Subcutaneous abdominal adipose tissue (tissue), 5 donors: ENCODE measurements around the gene TPP1.

Source experiments
- H3K27ac ChIP-seq: one replicate; pipeline ENCODE4 v1.7.0; 2013; ENCODE audit warnings: low read depth, mild to moderate bottlenecking, inconsistent platforms, low read length, moderate library complexity
- H3K27me3 ChIP-seq, 5 donors: one replicate each; pipeline ENCODE4 v1.7.0; 2013; ENCODE audit warnings: low read length in 5 of 5, inconsistent platforms in 1 of 5; ENCODE audit not compliant: control insufficient read depth in 5 of 5, insufficient read depth in 4 of 5
- H3K36me3 ChIP-seq, 5 donors: one replicate each; pipeline ENCODE4 v1.7.0; 2013; ENCODE audit warnings: low read length in 5 of 5; ENCODE audit not compliant: control insufficient read depth in 5 of 5, insufficient read depth in 5 of 5
- H3K4me1 ChIP-seq, 5 donors: one replicate each; pipeline ENCODE4 v1.7.0; 2013; ENCODE audit warnings: low read length in 5 of 5, mild to moderate bottlenecking in 3 of 5, moderate library complexity in 1 of 5; ENCODE audit not compliant: control insufficient read depth in 5 of 5, insufficient read depth in 5 of 5
- H3K4me3 ChIP-seq, 5 donors: one replicate each; pipeline ENCODE4 v1.7.0; 2013; ENCODE audit warnings: low read length in 5 of 5, low read depth in 1 of 5
- H3K9ac ChIP-seq, 5 donors: one replicate each; pipeline ENCODE4 v1.7.0; 2013; ENCODE audit warnings: low read length in 5 of 5, mild to moderate bottlenecking in 4 of 5, moderate library complexity in 3 of 5
- H3K9me3 ChIP-seq, 5 donors: one replicate each; pipeline ENCODE4 v1.7.0; 2013; ENCODE audit warnings: low read length in 5 of 5; ENCODE audit not compliant: control insufficient read depth in 5 of 5
- donor health status: healthy.
- donor health status: healthy.
- donor health status: healthy.
- donor health status: healthy.
- donor health status: healthy.

TPP1 gene

GRCh38 chr11:6566704-6567370 is 52.4 kb downstream of the TPP1 start:
- Histone ChIP-seq H3K4me1 (peaks cover 1 to 9% (median 8%) of the 10 kb centered on the region in 5 donors), H3K9me3 (no peaks in the 10 kb centered on the region), H3K4me3 (no peak overlapping the region), H3K9ac (no peak overlapping the region), H3K36me3 (peaks cover 0 to 43% (median 23%) of the 10 kb centered on the region in 5 donors), H3K27ac (no peak overlapping the region), H3K27me3 (no peaks in the 10 kb centered on the region)

- Histone ChIP-seq H3K27me3 (no peaks in the 10 kb centered on the region), H3K9ac (no peak overlapping the region), H3K4me3 (no peak overlapping the region), H3K36me3 (peaks cover 0 to 41% (median 23%) of the 10 kb centered on the region in 5 donors), H3K9me3 (no peaks in the 10 kb centered on the region), H3K27ac (no peak overlapping the region), H3K4me1 (peaks cover 1 to 9% (median 8%) of the 10 kb centered on the region in 5 donors)
Observed at GRCh38 chr11:6565988-6566703, 53.1 kb downstream of the TPP1 start.

- Histone ChIP-seq H3K4me3 (no peak overlapping the region), H3K27ac (no peak overlapping the region), H3K27me3 (no peaks in the 10 kb centered on the region), H3K36me3 (peaks cover 0 to 33% (median 17%) of the 10 kb centered on the region in 5 donors), H3K9ac (peak overlapping the region in 1 of 5 donors; percentile 10), H3K9me3 (no peaks in the 10 kb centered on the region), H3K4me1 (peaks cover 1 to 9% (median 8%) of the 10 kb centered on the region in 5 donors)
Observed at GRCh38 chr11:6565325-6565724, 53.9 kb downstream of the TPP1 start.

GRCh38 chr11:6563667-6564066 is 55.6 kb downstream of the TPP1 start:
- Histone ChIP-seq H3K9ac (no peak overlapping the region), H3K4me1 (peaks cover 1 to 8% (median 6%) of the 10 kb centered on the region in 5 donors), H3K27me3 (no peaks in the 10 kb centered on the region), H3K27ac (no peak overlapping the region), H3K4me3 (no peak overlapping the region), H3K36me3 (peaks cover 0 to 39% (median 20%) of the 10 kb centered on the region in 5 donors), H3K9me3 (no peaks in the 10 kb centered on the region)

- peaks cover 0 to 42% (median 20%) of the 10 kb centered on the region in 5 donors for H3K36me3 ChIP-seq
Observed at GRCh38 chr11:6563121-6563619, 56.1 kb downstream of the TPP1 start.

More at GRCh38 chr11:6563121-6563619, 56.1 kb downstream of the TPP1 start:
- Histone ChIP-seq H3K9me3 (no peaks in the 10 kb centered on the region), H3K9ac (no peak overlapping the region), H3K4me3 (no peak overlapping the region), H3K27ac (no peak overlapping the region), H3K4me1 (peaks cover under 1 to 3% (median 1%) of the 10 kb centered on the region in 5 donors), H3K27me3 (no peaks in the 10 kb centered on the region)
